ENCODE measurements around the gene SAP130. TPM values are rescaled to one million over a fixed set of nuclear protein-coding genes. Genes with fewer than 3 reads are reported as not detected.
A peak's percentile ranks its signal among the peaks of the same experiment; 100 is the strongest.

SAP130 gene
- 45.6 and 48.3 TPM in 2 replicates for total RNA-seq (2021)
- long read RNA-seq, full-length matches to known transcripts: 1 of 14 reads
- long read RNA-seq, partial matches to known transcripts: 9 of 14 reads
- long read RNA-seq, other reads (novel, unspliced or antisense): 4 of 14 reads

DNA sequence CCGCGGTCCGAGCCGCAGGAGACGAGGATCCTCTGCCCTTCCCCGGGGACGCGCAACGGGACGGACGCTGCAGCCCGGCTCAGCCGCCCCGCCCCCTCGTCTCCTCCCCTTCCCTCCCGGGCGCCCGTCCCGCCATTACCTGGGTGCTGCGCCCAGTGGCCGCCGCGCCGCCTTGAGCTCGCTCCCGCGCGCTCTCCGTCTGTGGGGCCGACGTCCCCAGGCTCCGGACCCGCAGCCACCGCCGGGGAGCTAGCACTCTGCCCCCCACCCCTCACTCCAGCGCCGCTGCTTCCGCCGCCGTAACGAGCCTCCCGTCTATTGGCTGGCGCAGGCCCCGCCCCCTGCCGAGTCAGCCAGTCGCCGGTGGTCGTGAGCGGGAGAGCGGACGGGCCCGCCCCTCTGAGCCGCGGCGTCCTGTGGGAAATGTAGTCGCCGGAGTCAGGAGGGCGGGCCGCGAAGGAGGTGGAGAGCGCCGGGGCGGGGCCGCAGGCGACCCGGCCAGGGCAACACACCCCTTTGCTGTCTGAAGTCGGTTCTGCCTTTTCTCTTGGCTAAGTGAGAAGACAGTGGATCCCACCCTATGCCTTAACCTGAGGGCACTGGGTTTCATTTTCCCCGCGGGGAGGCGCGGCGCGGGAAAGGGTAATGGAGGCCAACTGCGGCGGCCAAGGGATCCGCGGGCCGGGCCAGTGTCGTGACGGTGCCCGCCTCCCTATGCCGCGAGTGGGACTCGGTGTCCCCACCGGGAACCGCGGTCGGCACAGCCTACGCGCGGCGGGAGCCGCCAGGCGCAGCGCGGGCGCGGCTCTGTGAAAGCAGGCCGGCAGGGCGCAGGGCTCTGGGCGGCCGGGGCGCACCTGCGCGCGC, at the start of gene SAP130:
Gene SAP130, minus strand, starts transcription at position 259 of the 867 bp plus-strand sequence. CDS start 1,767 bp downstream, outside the sequence.
- DNase-seq: peak; percentile 99
- H2AFZ ChIP-seq (ENCODE audit: low read length): no peak within 1 kb of the TSS

More for the DNA sequence above, at the start of gene SAP130:
- peak within 1 kb of the TSS; percentile 92 for H3K9ac ChIP-seq (ENCODE audit: extremely low read depth, insufficient read length, low read length)
- no CpG with 5 or more reads among the region's 106 CpGs for WGBS (ENCODE audit: extremely low coverage, insufficient read length, low lambda C conversion rate)
- H3K9me3 Mint-ChIP-seq: peaks cover 12 to 14% of the 10 kb centered on the region in 2 experiments
- H3K23me2 ChIP-seq (ENCODE audit: insufficient read length, low read depth, low read length, poor library complexity, severe bottlenecking): peaks cover 5% of the 10 kb centered on the region
- H4K91ac ChIP-seq (ENCODE audit: insufficient read length, low read depth, low read length): no peak within 1 kb of the TSS
- peak within 1 kb of the TSS; percentile 77 for H3K18ac ChIP-seq (ENCODE audit: insufficient read length, low read depth, low read length)
- H3K36me3 Mint-ChIP-seq (ENCODE audit: insufficient read depth in 1 of 3, low read depth in 3 of 3): peaks cover 1 to 10% (median 8%) of the 10 kb centered on the region in 3 experiments; a peak in 4 of 7 replicates
- peaks cover 4% of the 10 kb centered on the region for H3K79me1 ChIP-seq (ENCODE audit: insufficient read depth, low read depth, low read length, poor library complexity, severe bottlenecking)
- no peak within 1 kb of the TSS for H2BK20ac ChIP-seq (ENCODE audit: low read depth, low read length, poor library complexity, severe bottlenecking)
- no peaks in the 10 kb centered on the region for H3K9me3 ChIP-seq (ENCODE audit: control insufficient read depth, low read depth, low read length)
- H2BK12ac ChIP-seq (ENCODE audit: insufficient read length, low read depth, low read length): no peak within 1 kb of the TSS
- H3K4me2 ChIP-seq (ENCODE audit: insufficient read depth, insufficient read length, low read length): peak within 1 kb of the TSS; percentile 85
- H3K27me3 Mint-ChIP-seq (ENCODE audit: low read depth): peaks cover 25% of the 10 kb centered on the region
- H2BK120ac ChIP-seq (ENCODE audit: low read depth, low read length, poor library complexity, severe bottlenecking): no peak within 1 kb of the TSS
- no peaks in the 10 kb centered on the region for H3K4me1 ChIP-seq (ENCODE audit: insufficient read depth, low read length)
- H3K23ac ChIP-seq (ENCODE audit: insufficient read length, low read depth, low read length): no peak within 1 kb of the TSS
- H3K79me2 ChIP-seq (ENCODE audit: insufficient read depth, low read length): peaks cover 6% of the 10 kb centered on the region; the same call in 1 of the 2 replicates
- H3K4ac ChIP-seq (ENCODE audit: low read depth, low read length): no peak within 1 kb of the TSS
- no peak within 1 kb of the TSS for H2BK5ac ChIP-seq (ENCODE audit: insufficient read length, low read length)
- no peak within 1 kb of the TSS for H3K27ac ChIP-seq (ENCODE audit: insufficient read length, low read depth, low read length)
- no peaks in the 10 kb centered on the region for H4K20me1 ChIP-seq (ENCODE audit: control insufficient read depth, insufficient read depth, insufficient read length)
- no peak within 1 kb of the TSS for H2BK15ac ChIP-seq (ENCODE audit: low read depth, low read length)
- no peak within 1 kb of the TSS for H4K5ac ChIP-seq (ENCODE audit: insufficient read length, low read depth, low read length)
- TF ChIP-seq CTCF (conservative IDR thresholded peaks at IDR 0.05): no peak
- H3K27ac Mint-ChIP-seq: peak within 1 kb of the TSS; percentile 28 to 95 (median 94); a peak in 4 of 7 replicates
- H3T11ph ChIP-seq (ENCODE audit: low read length): no peak within 1 kb of the TSS
- peaks cover 4% of the 10 kb centered on the region; the same call in 1 of the 2 replicates for H3K27me3 ChIP-seq (ENCODE audit: insufficient read depth, low read length)
- H2AK5ac ChIP-seq (ENCODE audit: insufficient read length, low read length): no peak within 1 kb of the TSS
- H4K8ac ChIP-seq (replicated peaks; ENCODE audit: insufficient read length, low read depth, low read length): no peak within 1 kb of the TSS
- no peak within 1 kb of the TSS for H3K56ac ChIP-seq (ENCODE audit: insufficient read length, low read depth, low read length)
- H3K4me3 Mint-ChIP-seq: peak within 1 kb of the TSS; percentile 94 to 99
- H3K14ac ChIP-seq (ENCODE audit: insufficient read depth, low read length): peak within 1 kb of the TSS; percentile 90
- peaks cover 14 to 16% of the 10 kb centered on the region in 2 experiments for H3K4me1 Mint-ChIP-seq

Measured in H9 (cell line).